ENCODE results near the gene SLC35F6.

DNA sequence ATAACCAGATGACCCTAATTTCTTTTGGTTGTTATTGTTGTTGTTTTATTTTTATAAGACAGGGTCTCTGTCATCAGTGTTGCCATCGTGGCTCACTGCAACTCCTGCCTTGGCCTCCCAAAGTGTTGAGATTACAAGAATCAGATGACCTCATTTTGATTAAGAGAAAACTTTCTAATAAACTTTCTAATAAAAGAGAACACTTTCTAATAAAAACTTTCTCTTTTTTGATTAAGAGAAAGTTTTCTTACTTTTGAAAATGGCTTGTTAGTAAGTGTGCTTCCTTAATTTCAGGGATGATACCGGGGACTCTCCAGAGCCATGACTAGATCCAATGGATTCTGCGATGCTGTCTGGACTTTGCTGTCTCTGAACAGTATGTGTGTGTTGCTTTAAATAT lies 29.4 kb downstream of the SLC35F6 start:
- TF ChIP-seq CTCF (IDR thresholded peaks at IDR 0.05) (no peak), POLR2A (IDR thresholded peaks at IDR 0.05) (no peak)
